WERI-Rb-1 (cell line): Measurements from ENCODE around the gene RAB28.

Source experiments
- DNase-seq: peaks from one replicate; pipeline ENCODE4 v3.0.0-alpha.2; 2020
- H3K27ac ChIP-seq: fragments of 250-450 bp; sonication (Bioruptor Pico); 2 replicates; pipeline ENCODE4 v1.5.1; 2020; ENCODE audit warnings: mild to moderate bottlenecking, moderate library complexity
- H3K27me3 ChIP-seq: fragments of 250-450 bp; sonication (Bioruptor Pico); 2 replicates; pipeline ENCODE4 v1.5.1; 2021; ENCODE audit warnings: mild to moderate bottlenecking, low read depth, moderate library complexity; ENCODE audit not compliant: insufficient read depth, severe bottlenecking
- H3K36me3 ChIP-seq: fragments of 250-450 bp; sonication (Bioruptor Pico); 2 replicates; pipeline ENCODE4 v1.5.1; 2020; ENCODE audit warnings: mild to moderate bottlenecking, moderate library complexity
- H3K4me3 ChIP-seq: 2 replicates; pipeline ENCODE4 v1.5.1; 2011; ENCODE audit warnings: low read depth, mild to moderate bottlenecking, control low read depth, low read length
- H3K9me3 ChIP-seq: fragments of 250-450 bp; sonication (Bioruptor Pico); 2 replicates; pipeline ENCODE4 v1.5.1; 2021; ENCODE audit warnings: mild to moderate bottlenecking, moderate library complexity; ENCODE audit not compliant: severe bottlenecking
- CTCF ChIP-seq: IDR thresholded peaks from 2 replicates; pipeline ENCODE4 v1.5.1; 2011; ENCODE audit warnings: low read depth, mild to moderate bottlenecking, control low read depth, inconsistent platforms, low read length

The RAB28 gene

GRCh38 chr4:13527981-13528820 lies 44.1 kb upstream of the RAB28 start:
- Histone ChIP-seq H3K9me3 (peaks cover 10% of the 10 kb centered on the region), H3K36me3 (no peaks in the 10 kb centered on the region), H3K27ac (no peak overlapping the region), H3K4me3 (no peak overlapping the region), H3K27me3 (peaks cover 4% of the 10 kb centered on the region)
- DNase-seq = peak; percentile 12
- no peak for TF ChIP-seq CTCF

- H3K36me3 ChIP-seq = no peaks in the 10 kb centered on the region
- peaks cover 4% of the 10 kb centered on the region for H3K27me3 ChIP-seq
- peaks cover 12% of the 10 kb centered on the region for H3K9me3 ChIP-seq
- H3K4me3 ChIP-seq = peak overlapping the region; percentile 18
- H3K27ac ChIP-seq = no peak overlapping the region
- DNase-seq = peak; percentile 8
- no peak for TF ChIP-seq CTCF
Observed at GRCh38 chr4:13527192-13527980, 43.2 kb upstream of the RAB28 start.

- H3K9me3 ChIP-seq = peaks cover 12% of the 10 kb centered on the region
- H3K36me3 ChIP-seq = no peaks in the 10 kb centered on the region
- DNase-seq = no peak
- no peak overlapping the region for H3K27ac ChIP-seq
- H3K27me3 ChIP-seq = peaks cover 4% of the 10 kb centered on the region
- no peak overlapping the region for H3K4me3 ChIP-seq
- no peak for TF ChIP-seq CTCF
Observed at GRCh38 chr4:13526658-13527057, 42.5 kb upstream of the RAB28 start.

GRCh38 chr4:13525606-13526281 lies 41.6 kb upstream of the RAB28 start:
- Histone ChIP-seq H3K4me3 (no peak overlapping the region), H3K9me3 (peaks cover 12% of the 10 kb centered on the region), H3K27me3 (peaks cover 4% of the 10 kb centered on the region), H3K36me3 (no peaks in the 10 kb centered on the region), H3K27ac (no peak overlapping the region)
- no peak for TF ChIP-seq CTCF
- no peak for DNase-seq

- DNase-seq = peak; percentile 4
- Histone ChIP-seq H3K36me3 (no peaks in the 10 kb centered on the region), H3K9me3 (peaks cover 12% of the 10 kb centered on the region), H3K27me3 (peaks cover 4% of the 10 kb centered on the region), H3K27ac (no peak overlapping the region), H3K4me3 (no peak overlapping the region)
- TF ChIP-seq CTCF = no peak
Observed at GRCh38 chr4:13524504-13525243, 40.5 kb upstream of the RAB28 start.
